Measurements from ENCODE around the gene SPECC1.

- no peak for TF ChIP-seq POLR2A (IDR thresholded peaks at IDR 0.05)
- TF ChIP-seq CTCF (IDR thresholded peaks at IDR 0.05): no peak
These were observed 87.3 kb downstream of the SPECC1 start for GRCh38 chr17:20096430-20096829.

Data from right lobe of liver (tissue), 4 donors.